CD4-positive, alpha-beta T cell treated with Interleukin-17A for 4 hours (primary cell): Measurements from ENCODE around the gene PRDM16.

Source experiments
- DNase-seq: peaks from one replicate; pipeline ENCODE4 v3.0.0-alpha.2; 2020; ENCODE audit warnings: mixed read lengths

PRDM16 gene

DNA sequence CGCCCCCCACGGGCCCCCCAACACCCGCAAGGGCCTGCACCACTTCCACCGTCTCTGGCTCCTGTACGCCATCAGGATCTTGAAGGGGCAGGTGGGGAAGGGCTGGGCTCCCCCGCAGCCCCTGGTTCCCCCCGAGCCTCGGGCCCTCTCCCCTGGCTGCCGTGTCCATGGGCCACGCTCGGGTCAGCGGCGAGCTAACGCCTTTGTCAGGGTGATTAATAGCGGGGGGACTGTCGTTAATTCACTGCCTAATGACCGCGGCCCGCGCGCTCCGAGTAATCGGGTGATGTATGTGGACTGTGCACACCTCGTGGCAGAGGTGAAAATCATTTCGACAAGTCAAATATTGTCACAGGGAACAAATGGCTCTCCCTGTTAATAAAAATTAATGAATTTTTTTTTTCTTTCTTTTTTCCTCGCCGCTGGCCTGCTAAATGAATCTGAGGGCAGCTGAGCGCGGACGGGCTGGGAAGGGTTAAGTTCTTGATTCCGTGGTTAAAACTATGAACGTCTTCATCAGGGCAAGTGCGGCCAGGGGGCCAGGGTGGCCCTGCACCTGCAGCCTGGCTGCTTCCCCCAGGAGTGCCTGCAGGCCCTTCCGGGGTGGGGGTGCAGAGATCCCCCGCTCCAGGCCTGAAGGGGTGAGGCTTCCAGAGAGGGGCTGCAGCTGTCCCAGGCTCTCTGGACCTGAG, 100.8 kb downstream of the PRDM16 start:
- no peak for DNase-seq

DNA sequence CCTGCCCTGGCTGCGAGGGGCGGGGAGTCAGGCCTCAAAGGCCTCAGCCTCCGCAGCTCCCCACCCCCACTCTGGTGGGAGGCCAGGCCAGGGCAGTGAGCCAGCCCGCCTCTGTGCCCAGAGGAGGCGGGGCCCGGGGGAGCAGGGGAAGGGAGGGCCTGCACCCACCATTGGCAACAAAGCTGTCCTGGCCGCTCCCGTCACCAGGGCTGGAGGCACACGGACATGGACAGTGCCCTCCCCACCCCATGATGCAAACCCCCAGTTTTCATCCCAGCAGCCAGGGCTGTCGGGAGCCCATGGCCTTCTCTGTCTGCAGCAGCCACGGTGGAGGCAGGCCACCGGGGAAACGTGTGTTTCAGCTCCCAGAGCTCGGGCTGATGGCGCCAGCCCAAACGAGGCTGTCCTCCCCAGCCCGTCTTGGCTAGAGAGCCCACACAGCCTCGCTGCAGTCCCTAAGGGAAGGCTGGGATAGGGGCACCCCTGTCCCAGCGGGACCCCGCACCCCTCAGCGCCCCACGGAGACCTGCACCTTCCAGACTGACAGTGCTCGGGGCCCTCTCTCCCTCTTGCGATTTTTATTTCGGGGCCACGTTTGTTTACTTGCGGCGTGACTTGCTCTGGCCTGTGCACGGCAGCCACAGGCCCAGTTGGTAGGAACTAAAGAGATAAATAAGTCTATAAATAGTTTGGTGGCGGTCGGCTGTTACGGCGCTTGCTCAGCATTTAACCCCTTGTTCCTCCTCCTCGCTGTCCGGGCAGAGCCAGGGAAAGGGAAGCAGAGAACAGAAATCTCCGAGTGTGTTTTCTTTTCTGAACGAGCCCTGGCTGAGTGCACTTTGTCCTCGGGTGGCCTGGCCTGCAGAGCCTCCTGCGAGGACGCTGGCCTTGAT, 101.8 kb downstream of the PRDM16 start:
- DNase-seq: no peak

DNA sequence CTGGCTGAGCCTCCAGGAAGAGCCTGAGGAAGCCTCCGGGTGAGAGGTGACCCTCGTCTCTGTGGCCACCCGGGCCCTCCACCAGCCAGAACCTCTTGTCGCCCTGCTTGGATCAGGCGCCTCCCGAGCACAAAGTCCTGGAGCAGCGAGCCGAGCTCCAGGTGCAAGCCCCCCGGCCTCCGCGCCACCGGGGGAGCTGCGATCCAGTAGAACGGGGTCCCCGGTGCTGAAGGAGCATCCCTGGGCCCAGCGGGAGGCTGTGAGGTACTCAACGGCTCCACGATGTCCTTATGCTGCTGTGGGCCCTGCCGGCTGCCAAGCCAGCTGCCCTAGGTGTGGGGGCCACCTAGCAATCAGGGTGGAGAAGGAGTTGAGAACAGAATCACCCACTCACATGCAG, 102.8 kb downstream of the PRDM16 start:
- DNase-seq: no peak

DNA sequence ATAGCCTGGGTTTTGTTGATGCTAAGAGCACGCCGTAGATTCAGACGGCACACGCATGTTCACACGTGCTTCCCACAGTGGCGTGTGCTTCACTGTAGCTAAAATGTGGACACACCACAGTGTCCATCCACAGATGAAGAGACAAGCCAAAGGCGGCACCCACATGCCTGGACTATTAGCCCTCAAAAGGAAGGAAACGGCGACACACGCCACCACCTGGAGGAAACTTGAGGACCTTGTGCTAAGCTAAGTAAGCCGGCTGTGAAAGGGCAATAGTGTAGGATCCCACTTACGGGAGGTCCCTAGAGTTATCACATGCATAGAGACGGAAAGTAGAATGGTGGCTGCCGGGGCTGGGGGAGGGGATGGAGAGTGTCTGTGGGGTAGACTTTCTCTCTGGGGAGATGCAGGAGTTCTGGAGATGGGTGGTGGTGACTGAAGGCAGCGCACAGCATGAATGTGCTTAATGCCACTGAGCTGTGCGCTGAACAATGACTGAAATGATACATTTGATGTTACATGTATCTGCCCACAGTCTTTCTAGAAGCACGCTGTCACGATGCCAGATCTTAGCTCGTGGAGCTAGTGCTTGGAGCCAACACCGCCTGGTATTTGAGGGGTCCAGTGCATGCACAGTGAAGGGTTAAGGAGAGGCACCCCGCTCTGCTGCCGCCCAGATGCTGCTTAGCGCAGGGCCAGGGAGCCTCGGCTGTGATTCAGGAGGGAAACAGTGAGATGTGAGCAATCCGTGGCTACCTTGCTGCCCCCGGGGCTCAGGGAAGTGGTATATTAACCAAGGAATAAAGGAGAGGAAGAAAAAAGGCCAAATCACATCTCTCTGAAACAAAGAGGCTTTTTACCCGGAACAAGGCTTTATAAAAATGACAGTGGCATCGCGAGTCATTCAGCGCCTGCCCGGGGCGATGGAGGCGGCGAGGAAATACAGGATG, 103.7 kb downstream of the PRDM16 start:
- no peak for DNase-seq

DNA sequence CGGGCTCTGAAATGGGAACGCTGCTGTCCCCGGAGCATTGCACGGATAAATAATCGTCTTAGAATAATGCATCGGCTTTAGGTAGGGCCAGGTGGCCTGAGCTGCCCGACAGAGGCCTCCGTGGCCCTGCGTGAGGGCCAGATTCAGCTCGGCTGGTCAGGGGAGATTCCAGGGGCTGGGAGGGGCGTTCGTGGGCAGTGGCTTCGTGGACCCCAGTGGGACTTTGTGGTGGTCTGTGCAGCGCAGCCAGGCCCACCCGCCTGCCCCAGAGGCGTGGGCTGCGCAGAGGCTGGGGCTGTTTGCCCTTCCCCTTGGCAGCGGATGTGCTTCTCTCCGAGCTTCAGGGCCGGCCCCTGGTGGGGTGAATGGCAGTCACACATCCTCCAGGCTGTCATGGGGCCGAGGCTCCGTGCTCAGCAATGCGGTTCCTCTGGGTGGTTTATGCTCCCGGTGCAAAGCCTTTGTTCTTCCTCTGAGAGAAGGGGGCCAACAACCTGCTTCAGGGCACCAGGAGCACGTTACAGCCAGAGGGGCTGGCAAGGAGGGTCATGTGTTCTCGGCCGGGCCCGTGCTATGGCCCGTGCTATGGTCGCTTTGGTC, 104.5 kb downstream of the PRDM16 start:
- DNase-seq: no peak

DNA sequence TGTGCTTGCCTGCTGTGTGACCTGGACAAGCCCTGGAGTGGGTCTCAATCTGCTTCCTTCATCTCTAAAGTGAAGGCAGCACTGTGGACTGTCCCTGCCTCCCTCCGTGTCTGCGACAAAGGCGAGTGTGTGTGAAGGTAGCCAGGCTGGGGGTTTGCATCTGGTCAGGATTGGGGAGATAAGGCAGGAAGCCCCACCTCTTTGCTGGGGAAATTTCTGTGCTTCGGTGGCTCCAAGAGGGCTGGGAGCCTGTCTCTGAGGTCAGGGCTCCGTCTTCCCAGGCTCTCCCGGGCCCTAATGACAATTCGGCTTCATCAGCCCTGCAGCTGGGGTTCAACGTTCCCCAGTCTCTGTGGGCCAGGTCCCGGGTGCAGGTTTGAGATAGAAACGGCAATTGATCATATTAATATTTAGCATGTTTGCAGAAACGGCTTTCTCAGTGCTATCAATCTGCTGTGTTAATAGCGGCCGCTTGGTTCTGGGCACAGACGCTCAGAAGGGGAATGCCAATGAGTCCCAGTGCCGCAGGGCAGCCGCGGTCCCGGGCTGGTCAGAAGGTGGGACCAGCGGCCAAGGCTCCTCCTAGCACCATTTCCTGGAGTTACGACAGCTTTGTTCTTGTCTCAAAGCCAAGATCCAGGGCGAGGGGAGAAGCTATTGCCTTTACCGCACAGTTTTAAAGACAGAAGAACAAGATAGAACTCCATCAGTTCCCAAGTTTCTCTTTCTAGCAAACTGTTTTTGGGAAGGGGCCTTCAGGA, 105.7 kb downstream of the PRDM16 start:
- DNase-seq: no peak

DNA sequence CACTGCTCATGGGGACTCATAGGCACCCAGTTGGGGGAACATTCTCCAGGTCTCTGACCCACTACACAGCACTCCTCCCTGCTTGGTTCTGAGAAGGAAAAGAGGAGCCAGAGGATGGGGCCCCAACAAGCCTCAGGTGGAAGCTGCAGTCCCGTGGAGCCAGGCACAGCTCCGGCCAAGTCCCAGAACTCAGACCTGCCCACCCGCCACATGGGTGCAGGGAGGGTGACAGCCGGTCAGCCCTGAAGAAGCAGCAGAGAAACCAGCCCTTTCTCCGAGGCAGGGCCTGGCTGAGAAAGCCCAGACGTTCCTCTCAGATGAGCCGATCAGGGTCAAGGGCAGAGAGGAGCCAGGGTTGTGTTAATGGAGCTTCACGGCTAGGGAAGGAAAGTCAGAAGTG, 106.5 kb downstream of the PRDM16 start:
- no peak for DNase-seq

DNA sequence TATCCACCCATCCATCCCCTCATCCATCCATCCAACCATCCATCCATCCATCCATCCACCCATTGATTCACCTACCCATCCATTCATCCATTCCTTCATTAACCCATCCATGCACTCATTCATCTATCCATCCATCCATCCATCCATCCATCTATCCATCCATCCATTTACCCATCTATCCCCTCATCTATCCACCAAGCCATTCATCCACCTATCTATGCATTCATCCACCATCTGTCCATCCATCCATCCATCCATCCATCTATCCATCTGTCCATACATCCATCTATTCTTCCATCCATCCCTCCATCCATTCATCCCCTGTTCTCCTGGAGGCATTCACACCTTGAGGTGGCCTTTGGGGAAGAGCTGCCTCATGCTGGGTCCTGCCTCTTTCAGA, 107.0 kb downstream of the PRDM16 start:
- DNase-seq: no peak

DNA sequence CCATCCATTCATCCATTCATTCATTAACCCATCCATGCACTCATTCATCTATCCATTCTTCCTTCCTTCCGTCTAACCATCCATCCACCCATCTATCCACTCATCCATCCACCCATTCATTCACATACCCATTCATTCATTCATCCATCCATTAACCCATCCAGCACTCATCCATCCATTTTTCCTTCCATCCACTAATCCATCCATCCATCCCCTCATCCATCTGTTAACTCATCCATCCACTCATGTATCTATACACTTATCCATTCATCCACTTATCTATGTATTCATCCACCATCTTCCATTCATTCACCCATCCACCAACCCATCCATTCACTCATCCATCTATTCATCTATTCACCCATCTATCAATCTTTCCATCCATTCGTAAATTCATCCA, 107.8 kb downstream of the PRDM16 start:
- DNase-seq: no peak

DNA sequence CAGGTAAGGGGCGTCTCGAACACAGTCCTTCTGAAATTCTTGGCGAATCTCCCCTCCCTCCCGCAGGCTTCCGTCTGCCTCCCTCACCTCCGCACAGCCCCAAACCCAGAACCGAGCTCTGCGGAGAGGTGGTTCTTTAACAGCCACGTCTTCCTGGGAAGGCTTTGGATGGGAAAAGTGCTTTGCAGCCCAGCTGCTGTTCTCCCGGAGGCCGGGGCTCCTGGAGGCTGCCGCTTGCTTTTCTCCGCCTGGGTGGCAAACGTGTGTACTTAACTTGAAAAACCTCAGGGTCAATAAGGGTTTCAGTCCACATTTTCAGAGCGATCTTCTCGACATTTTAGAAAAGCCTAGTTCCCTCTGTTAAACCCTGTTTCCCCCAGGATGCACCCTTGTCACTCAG, 109.3 kb downstream of the PRDM16 start:
- no peak for DNase-seq

DNA sequence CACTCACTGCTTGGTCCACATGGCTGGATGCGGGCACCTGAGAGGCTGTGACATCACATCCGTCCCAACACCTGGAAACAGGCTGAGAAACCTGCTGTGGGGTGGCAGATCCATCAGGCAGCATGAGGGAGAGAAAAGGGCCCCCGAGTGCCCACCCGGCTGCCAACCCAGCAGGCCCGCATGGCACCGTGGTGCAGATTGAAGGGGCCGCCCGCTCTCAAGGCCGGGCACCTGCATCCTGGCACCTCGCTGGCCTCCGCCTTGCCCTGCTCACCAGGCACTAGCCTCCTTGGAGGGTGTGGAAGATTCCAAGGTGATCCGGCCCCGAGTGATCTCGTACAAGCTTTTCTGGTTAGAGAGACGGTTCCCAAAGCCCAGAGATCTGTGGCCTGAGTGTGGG, 110.5 kb downstream of the PRDM16 start:
- no peak for DNase-seq

DNA sequence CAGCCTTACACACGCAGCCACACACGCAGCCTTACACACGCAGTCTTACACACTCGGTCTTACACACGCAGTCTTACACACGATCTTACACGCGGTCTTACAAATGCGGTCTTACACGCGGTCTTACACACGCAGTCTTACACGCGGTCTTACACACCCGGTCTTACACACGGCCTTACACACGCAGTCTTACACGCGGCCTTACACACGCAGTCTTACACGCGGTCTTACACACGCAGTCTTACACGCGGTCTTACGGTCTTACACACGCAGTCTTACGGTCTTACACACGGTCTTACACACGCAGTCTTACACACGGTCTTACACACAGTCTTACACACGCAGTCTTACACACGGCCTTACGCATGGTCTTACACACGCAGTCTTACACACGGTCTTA, 111.9 kb downstream of the PRDM16 start:
- no peak for DNase-seq

DNA sequence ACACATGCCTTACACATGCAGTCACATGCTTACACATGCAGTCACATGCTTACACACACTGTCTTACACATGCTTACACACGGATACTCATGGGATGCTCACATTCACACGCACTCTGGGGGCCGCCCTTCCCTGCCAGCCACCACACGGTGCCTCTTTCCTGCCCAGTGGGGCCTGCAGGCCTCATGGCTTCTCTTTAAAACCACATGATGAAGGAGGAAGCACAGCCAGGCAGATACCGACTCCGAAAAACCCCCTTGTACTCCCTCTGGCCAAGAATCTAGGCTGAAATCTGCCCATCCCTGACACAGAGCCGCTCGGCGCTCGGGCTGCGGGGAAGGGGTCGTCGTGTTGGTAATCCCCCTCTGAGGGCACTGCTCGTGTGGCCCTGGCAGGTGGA, 113.0 kb downstream of the PRDM16 start:
- no peak for DNase-seq

DNA sequence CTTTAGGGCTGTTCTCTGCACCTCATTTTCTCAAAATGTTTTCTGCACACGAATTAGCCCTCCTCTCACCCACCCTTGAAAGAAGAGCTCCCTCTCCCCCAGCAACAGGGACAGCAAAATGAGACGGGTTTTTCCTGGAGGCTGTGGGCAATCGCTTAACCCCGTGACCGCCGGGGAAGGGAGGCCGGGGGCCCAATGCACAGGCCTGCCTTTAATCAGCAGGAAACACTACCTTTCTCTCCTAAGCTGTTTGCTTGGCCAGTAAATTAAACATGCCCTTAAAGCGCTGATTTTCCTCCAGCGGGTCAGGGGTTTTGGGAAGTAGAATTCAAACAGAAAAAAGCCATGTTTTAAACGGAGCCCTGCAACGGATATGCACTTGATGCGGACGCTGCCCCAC, 114.4 kb downstream of the PRDM16 start:
- DNase-seq: no peak

DNA sequence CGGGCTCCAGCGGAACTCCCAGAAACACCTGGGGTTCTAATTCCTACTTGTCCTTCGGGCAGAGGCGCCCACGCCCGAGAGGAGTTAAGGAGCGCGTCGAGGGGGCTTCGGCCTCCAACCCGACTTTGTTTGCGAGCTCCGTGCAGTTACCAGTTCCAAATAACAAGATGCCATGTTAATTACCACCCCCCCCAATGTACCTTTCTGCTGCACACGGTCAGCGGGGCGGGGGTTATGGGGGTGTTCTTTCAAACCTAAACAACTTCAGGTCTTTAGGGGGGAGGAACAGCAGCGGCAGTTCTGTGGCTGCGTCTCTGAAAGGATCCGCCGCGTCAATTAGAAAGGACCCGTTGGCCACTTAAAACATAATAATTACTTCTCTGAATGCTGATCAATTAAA, 114.8 kb downstream of the PRDM16 start:
- no peak for DNase-seq

DNA sequence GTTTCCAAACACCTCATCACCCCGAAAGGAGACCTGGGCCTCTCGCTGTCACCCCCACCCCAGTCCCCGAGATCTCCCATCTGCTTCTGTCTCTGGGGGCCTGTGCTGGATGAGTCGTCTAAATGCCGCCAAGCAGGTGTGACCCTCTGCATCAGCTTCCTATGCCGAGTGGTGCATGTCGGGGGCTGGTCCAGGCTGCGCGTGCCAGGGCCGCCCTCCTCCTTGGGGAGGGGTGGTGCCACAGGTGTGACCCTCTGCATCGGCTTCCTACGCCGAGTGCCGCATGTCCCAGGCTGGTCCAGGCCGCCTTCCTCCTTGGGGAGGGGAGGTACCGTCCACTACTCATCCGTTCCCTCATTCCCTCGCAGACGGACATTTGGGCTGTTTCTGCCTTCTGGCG, 115.7 kb downstream of the PRDM16 start:
- no peak for DNase-seq

DNA sequence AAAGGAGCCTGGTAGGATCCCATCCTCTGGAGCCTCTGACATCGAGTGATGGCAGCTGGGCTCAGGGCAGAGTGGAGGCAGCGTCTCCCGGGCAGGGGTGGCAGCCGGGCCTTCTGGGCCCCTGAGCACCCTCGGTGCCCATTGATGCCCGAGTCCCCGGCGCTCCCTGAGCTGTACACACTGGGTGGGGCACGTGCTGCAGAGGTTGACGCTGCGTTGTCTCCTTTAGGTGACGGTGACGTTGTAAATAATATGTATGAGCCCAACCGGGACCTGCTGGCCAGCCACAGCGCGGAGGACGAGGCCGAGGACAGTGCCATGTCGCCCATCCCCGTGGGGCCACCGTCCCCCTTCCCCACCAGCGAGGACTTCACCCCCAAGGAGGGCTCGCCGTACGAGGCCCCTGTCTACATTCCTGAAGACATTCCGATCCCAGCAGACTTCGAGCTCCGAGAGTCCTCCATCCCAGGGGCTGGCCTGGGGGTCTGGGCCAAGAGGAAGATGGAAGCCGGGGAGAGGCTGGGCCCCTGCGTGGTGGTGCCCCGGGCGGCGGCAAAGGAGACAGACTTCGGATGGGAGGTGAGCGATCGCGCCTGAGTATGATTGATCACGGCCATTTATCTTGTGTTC, 117.0 kb downstream of the PRDM16 start:
- DNase-seq: no peak

DNA sequence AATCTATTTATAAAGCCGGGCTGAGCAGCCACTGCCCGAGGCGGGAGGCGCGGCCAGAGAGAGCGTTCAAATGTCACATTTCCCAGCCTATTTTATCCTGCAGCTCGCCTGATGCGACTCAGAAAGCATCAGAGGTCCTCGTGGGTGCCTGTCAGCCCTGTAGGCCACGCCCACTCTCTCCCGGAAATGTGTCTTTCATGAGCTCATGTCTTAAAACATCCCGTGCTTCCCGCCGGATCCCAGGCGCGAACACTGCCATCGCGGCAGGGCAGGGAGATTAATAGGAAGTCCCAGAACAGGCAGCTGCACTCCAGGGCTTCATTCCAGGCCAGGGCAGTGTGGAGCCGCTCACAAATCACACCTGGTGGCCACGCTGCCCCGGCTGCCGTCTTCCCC, 117.5 kb downstream of the PRDM16 start:
- no peak for DNase-seq

DNA sequence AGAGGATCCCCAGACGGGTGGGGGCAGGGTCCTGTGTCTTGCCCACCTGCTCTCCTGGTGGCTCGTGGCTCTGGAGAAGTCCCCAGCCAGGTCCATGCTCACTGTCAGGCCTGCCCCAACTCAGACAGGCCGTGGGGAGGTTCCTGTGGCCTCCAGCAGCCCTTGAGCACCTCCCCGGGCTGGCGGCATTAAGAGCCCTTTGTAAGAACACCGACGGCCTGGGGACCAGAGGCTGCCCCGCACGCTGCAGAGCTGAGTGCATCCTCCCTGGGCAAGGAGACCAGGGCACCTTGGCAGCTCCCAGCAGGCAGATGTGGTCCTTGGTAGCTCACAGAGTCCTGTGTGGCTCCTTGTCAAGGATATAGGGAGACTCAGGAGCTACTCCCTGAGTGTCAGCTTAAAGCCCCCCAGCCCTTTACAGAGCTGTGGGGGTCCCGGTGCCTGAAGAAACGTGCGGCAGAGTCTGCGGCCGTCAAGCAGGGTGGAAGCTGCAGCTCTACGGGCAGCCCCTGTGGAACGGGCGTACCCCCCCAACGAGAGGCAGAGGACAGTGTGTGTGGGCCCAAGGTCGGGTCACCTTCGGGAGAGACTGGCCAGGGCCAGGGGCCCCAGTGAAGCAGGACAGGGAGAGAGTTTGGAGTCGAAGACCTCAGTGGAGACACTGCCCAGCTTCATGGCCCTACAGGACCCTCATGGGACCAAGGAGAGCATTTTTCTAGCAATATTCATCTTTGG, 118.6 kb downstream of the PRDM16 start:
- DNase-seq: no peak

DNA sequence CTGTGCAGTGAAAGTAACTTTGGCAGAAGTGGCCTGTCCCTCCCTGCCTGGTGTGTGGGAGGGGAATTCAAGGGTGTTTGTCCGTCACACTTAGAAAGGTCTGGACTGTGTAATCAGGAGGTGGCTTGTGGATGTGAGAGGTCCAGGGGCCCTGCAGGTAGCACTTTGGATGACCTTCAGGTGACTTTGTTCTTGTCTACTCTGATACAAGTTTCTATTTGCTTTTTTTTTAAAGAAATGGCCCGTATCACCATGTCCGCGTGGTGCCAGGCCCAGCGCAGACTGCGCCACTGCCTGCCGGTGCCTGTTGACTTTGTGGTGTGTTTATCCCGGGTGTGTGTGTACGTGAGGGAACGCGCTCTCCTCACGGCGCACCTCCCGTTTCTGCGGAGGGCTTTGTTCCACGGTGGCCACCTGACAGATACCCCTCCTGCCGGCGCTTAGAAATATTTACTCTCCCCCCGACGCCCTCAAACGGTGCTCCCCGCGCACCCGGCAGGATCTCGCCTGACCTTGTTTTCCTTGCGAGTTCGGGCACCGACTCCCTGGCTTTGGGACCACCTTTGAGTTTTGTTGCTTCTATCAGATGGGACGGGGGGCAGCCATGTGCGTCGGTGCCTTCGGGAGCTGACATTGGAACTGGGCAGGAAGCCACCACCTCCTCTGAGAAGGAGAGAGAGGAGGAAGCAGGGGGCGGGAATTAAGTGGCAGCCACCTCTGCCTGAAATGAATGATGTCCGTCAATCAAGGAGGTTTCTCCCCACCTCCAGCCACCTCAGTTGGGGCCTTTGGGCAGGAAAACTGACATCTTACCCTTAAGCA, 119.4 kb downstream of the PRDM16 start:
- DNase-seq: no peak
